ENCODE measurements around the gene GDF2.

The GDF2 gene

GRCh38 chr10:47322300-47323061 lies at the start of gene GDF2:
GDF2 (plus strand) TSS chr10:47322454; CDS start chr10:47322669, 215 bp downstream.
- no peak for FAIRE-seq

- no peak for FAIRE-seq
Measured at GRCh38 chr10:47276071-47276470, 46.2 kb upstream of the GDF2 start.

- FAIRE-seq = no peak
Measured at GRCh38 chr10:47276576-47277351, 45.5 kb upstream of the GDF2 start.

GRCh38 chr10:47277352-47278151 lies 44.7 kb upstream of the GDF2 start:
- FAIRE-seq = no peak

GRCh38 chr10:47278152-47278473 lies 44.1 kb upstream of the GDF2 start:
- no peak for FAIRE-seq

- FAIRE-seq = no peak
Measured at GRCh38 chr10:47278720-47279119, 43.5 kb upstream of the GDF2 start.

- FAIRE-seq = no peak
Measured at GRCh38 chr10:47279276-47279675, 43.0 kb upstream of the GDF2 start.

- no peak for FAIRE-seq
Measured at GRCh38 chr10:47282005-47282656, 40.1 kb upstream of the GDF2 start.

- no peak for FAIRE-seq
Measured at GRCh38 chr10:47282657-47283018, 39.6 kb upstream of the GDF2 start.

GRCh38 chr10:47283101-47283630 lies 39.1 kb upstream of the GDF2 start:
- FAIRE-seq = no peak

- no peak for FAIRE-seq
Measured at GRCh38 chr10:47283848-47284247, 38.4 kb upstream of the GDF2 start.

- no peak for FAIRE-seq
Measured at GRCh38 chr10:47285381-47286115, 36.7 kb upstream of the GDF2 start.

GRCh38 chr10:47286116-47286505 lies 36.1 kb upstream of the GDF2 start:
- no peak for FAIRE-seq

- no peak for FAIRE-seq
Measured at GRCh38 chr10:47286591-47287315, 35.5 kb upstream of the GDF2 start.

- FAIRE-seq = no peak
Measured at GRCh38 chr10:47287365-47287802, 34.9 kb upstream of the GDF2 start.

GRCh38 chr10:47287805-47288204 lies 34.4 kb upstream of the GDF2 start:
- FAIRE-seq = no peak

GRCh38 chr10:47288236-47288635 lies 34.0 kb upstream of the GDF2 start:
- FAIRE-seq = no peak

- FAIRE-seq = no peak
Measured at GRCh38 chr10:47288916-47289495, 33.2 kb upstream of the GDF2 start.

- no peak for FAIRE-seq
Measured at GRCh38 chr10:47289921-47290320, 32.3 kb upstream of the GDF2 start.

- FAIRE-seq = no peak
Measured at GRCh38 chr10:47290338-47290737, 31.9 kb upstream of the GDF2 start.

GRCh38 chr10:47291682-47292081 lies 30.6 kb upstream of the GDF2 start:
- no peak for FAIRE-seq
